KMS-11 (cell line): ENCODE data around the gene GFER.
A peak's percentile ranks its signal among the peaks of the same experiment; 100 is the strongest.
"Not testable (repeated sequence)": the region's sequence is repeated elsewhere in the genome, so short reads cannot be mapped to it uniquely, and the experiment has no call there.

ENCODE experiments used
- H2AFZ ChIP-seq: fragments of 200-600 bp; sonication (generic); 2 replicates; pipeline ENCODE4 v1.6.1; 2016; ENCODE audit warnings: antibody characterized with exemption, mixed run types, low read depth
- H3K27ac ChIP-seq: fragments of 200-600 bp; sonication (generic); 2 replicates; pipeline ENCODE4 v1.6.1; 2016; ENCODE audit warnings: mild to moderate bottlenecking, mixed run types
- H3K27me3 ChIP-seq: fragments of 200-600 bp; sonication (generic); 2 replicates; pipeline ENCODE4 v1.6.1; 2017; ENCODE audit warnings: mild to moderate bottlenecking, low read depth, mixed run types, moderate library complexity; ENCODE audit not compliant: insufficient read depth
- H3K36me3 ChIP-seq: fragments of 200-600 bp; sonication (generic); 2 replicates; pipeline ENCODE4 v1.6.1; 2017; ENCODE audit warnings: mild to moderate bottlenecking, mixed run types; ENCODE audit not compliant: insufficient read depth
- H3K4me1 ChIP-seq: fragments of 200-600 bp; sonication (generic); 2 replicates; pipeline ENCODE4 v1.6.1; 2016; ENCODE audit warnings: mild to moderate bottlenecking, low read depth, mixed run types; ENCODE audit not compliant: poor library complexity, severe bottlenecking
- H3K4me2 ChIP-seq: fragments of 200-600 bp; sonication (generic); 2 replicates; pipeline ENCODE4 v1.7.0; 2016; ENCODE audit warnings: mild to moderate bottlenecking, mixed run types
- H3K4me3 ChIP-seq: fragments of 200-600 bp; sonication (generic); IDR thresholded peaks from 2 replicates; pipeline ENCODE4 v1.6.1; 2017; ENCODE audit warnings: low read depth, low read length, mixed read lengths; ENCODE audit not compliant: insufficient read depth
- H3K79me2 ChIP-seq: fragments of 200-600 bp; sonication (generic); 2 replicates; pipeline ENCODE4 v1.6.1; 2016; ENCODE audit warnings: low read depth, mixed run types; ENCODE audit not compliant: insufficient read depth
- H3K9ac ChIP-seq: fragments of 200-600 bp; sonication (generic); 2 replicates; pipeline ENCODE4 v1.6.1; 2016; ENCODE audit warnings: mild to moderate bottlenecking, mixed run types
- H4K20me1 ChIP-seq: fragments of 200-600 bp; sonication (generic); 2 replicates; pipeline ENCODE4 v1.6.1; 2016; ENCODE audit warnings: mild to moderate bottlenecking, mixed run types; ENCODE audit not compliant: insufficient read depth
- CTCF ChIP-seq: fragments of 200-600 bp; sonication (generic); conservative IDR thresholded peaks from 2 replicates; pipeline ENCODE4 v1.6.1; 2017; ENCODE audit warnings: low read depth, mild to moderate bottlenecking, antibody characterized with exemption, low read length, moderate library complexity, mixed read lengths

Gene GFER

GRCh38 chr16:1983544-1984346, at the start of gene GFER:
Gene GFER (plus strand): TSS chr16:1984193. CDS start chr16:1984219, 26 bp downstream.
- Histone ChIP-seq H2AFZ (peak within 1 kb of the TSS; percentile 55), H3K4me1 (peaks cover 37% of the 10 kb centered on the region), H3K4me2 (peak within 1 kb of the TSS; percentile 85), H3K36me3 (no peaks in the 10 kb centered on the region), H3K79me2 (no peaks in the 10 kb centered on the region), H3K27ac (no peak within 1 kb of the TSS), H3K9ac (peak within 1 kb of the TSS; percentile 71), H4K20me1 (no peaks in the 10 kb centered on the region), H3K4me3 (no peak within 1 kb of the TSS), H3K27me3 (peaks cover 5% of the 10 kb centered on the region; the same call in 1 of the 2 replicates)
- 0 out of 2 replicates have a peak, but pooled peaks have one; percentile 31 for TF ChIP-seq CTCF

- Histone ChIP-seq H3K4me3 (no peak overlapping the region), H3K79me2 (no peaks in the 10 kb centered on the region)
Observed at GRCh38 chr16:1936945-1937479, 47.0 kb upstream of the GFER start.

GRCh38 chr16:1938316-1938715, 45.7 kb upstream of the GFER start:
- H4K20me1 ChIP-seq, result no peaks in the 10 kb centered on the region
- H2AFZ ChIP-seq, result no peak overlapping the region
- no peak overlapping the region for H3K4me2 ChIP-seq
- no peaks in the 10 kb centered on the region for H3K79me2 ChIP-seq
- H3K9ac ChIP-seq, result no peak overlapping the region
- no peak overlapping the region for H3K27ac ChIP-seq
- H3K4me3 ChIP-seq, result no peak overlapping the region
- H3K27me3 ChIP-seq, result no peaks in the 10 kb centered on the region
- TF ChIP-seq CTCF, result no peak
- H3K36me3 ChIP-seq, result no peaks in the 10 kb centered on the region
- H3K4me1 ChIP-seq, result peaks cover 11% of the 10 kb centered on the region

More at GRCh38 chr16:1936945-1937479, 47.0 kb upstream of the GFER start:
- Histone ChIP-seq H4K20me1 (no peaks in the 10 kb centered on the region), H3K4me1 (peaks cover 5% of the 10 kb centered on the region), H3K36me3 (no peaks in the 10 kb centered on the region), H3K27ac (no peak overlapping the region), H3K9ac (no peak overlapping the region), H3K4me2 (no peak overlapping the region), H3K27me3 (peaks cover 5% of the 10 kb centered on the region; the same call in 1 of the 2 replicates), H2AFZ (no peak overlapping the region)
- no peak for TF ChIP-seq CTCF

- TF ChIP-seq CTCF, result no peak
- H3K36me3 ChIP-seq, result no peaks in the 10 kb centered on the region
- H3K9ac ChIP-seq, result no peak overlapping the region
- no peak overlapping the region for H3K4me2 ChIP-seq
- peaks cover 15% of the 10 kb centered on the region for H3K4me1 ChIP-seq
- H4K20me1 ChIP-seq, result no peaks in the 10 kb centered on the region
- H3K27me3 ChIP-seq, result no peaks in the 10 kb centered on the region
- no peak overlapping the region for H3K4me3 ChIP-seq
- H2AFZ ChIP-seq, result no peak overlapping the region
- H3K27ac ChIP-seq, result no peak overlapping the region
- no peaks in the 10 kb centered on the region for H3K79me2 ChIP-seq
Observed at GRCh38 chr16:1938910-1939309, 45.1 kb upstream of the GFER start.

- not testable (repeated sequence) for H2AFZ ChIP-seq, H3K27me3 ChIP-seq, H3K27ac ChIP-seq, H3K9ac ChIP-seq, H4K20me1 ChIP-seq, H3K4me3 ChIP-seq, H3K36me3 ChIP-seq, H3K4me2 ChIP-seq, H3K79me2 ChIP-seq
- H3K4me1 ChIP-seq, result peaks cover 18% of the 10 kb centered on the region
Observed at GRCh38 chr16:1939833-1940232, 44.2 kb upstream of the GFER start.
